Kidney capillary endothelial cell (primary cell): ENCODE data around the gene CENPO.
A peak's percentile ranks its signal among the peaks of the same experiment; 100 is the strongest.

Experiments
- DNase-seq: peaks from one replicate; pipeline ENCODE4 v3.0.0-alpha.2; 2018; ENCODE audit warnings: low spot score

Gene CENPO, protein sequence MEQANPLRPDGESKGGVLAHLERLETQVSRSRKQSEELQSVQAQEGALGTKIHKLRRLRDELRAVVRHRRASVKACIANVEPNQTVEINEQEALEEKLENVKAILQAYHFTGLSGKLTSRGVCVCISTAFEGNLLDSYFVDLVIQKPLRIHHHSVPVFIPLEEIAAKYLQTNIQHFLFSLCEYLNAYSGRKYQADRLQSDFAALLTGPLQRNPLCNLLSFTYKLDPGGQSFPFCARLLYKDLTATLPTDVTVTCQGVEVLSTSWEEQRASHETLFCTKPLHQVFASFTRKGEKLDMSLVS

DNA sequence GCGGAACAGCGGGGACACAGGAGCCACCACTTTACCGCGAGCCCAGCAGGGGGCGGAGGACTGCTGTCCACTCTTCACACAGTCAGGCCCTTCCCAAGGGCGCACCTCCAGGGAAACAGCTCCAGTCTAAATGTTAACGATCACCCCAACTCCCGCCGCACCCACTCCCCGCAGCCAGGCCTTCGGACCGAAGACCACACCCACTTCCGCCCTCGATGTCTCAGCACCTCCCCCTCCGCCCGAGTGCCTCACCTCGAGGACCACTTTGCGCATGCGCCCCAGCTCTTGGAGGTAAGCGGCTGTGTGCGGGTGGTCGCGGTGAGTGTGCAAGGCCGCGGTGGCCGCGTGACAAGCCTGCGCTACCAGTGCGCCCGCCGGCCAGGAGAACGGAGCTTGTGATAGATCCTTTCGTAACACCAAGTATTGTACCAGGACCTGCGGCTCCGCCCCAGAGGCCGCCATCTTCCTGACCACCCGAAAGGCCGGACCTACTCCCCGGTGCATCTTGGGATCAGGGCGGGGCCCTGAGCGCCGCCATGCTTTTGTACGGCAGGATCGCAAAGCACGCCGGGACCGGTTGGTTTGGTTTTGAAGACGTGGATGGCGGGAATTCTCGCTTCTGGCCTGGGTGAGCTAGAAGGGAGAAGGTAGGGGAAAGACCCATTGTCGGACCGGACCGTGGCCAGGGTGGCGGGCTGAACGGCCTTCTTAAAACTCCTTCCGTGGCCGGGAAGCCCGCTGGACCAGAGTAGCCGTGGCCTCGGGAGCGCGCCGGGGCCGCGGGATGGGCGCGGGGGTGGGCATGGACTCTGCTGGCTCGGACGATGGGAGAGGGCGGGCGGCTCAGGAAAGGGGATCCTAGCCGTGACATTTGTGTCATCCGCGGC, at the start of gene CENPO, which contains the start of gene PTRHD1:
CENPO (plus strand) TSS at position 552 of the 887 bp plus-strand sequence. CDS start 495 bp downstream, outside the sequence.
PTRHD1 (minus strand) TSS at position 518 of the 887 bp plus-strand sequence; CDS start at position 504, 14 bp downstream.
- peak; percentile 94 for DNase-seq

DNA sequence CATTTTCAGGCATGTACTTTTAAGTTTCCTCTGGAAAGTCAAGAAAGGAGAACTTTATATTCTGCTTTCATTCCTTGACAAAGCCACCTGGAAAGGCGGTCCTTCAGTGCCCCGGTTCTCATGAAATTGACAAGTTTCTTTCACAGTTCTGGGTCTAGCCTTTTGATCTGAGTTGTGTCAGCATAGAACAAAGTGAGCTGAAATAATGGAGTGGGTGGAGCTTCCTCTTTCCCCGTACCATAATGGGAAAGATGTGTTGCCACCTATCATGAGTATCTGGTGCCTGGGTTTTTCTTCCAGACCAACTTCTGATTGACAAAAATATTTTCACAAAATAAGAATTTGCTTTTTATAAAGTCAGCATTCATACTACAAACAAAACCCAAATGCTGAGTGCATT, 49.3 kb upstream of the CENPO start:
- DNase-seq, result no peak

DNA sequence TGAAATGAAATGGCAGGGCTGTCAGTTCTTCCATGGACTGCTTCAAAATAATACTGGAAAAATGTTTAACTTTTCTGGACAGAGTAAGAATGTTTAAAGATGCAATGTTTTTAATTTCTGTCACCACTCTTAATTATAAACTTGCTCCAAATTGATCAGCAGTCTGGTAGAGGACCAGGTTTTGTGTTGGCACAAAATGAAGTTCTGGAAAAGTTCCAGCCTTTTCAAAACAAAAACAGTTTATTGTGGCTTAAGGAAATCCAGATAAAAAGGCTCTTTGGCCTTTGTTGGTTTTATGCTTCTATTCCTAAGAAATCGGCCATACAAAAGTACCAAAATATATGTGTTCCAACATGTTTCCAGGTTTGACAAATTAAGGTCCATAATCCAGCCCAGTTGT, 48.9 kb upstream of the CENPO start:
- DNase-seq, result no peak

DNA sequence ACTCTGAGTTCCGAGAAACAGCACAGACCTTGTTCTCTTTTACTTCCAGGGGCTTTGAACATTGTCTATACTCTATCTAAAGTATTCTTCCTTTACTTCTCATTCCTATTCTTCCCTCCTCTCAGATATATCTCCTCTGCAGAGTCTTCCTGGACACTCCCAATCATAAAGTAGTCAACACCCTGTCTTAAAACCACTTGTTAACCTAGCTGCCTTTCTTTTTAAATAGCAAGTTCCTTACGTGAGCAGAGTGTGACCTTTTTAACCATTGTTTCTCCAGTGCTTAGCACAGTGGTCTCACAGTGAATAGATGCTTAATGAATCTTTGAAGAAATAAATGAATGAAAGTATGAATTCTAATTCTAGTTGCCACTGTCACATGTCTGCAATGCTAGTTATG, 47.4 kb upstream of the CENPO start:
- no peak for DNase-seq

DNA sequence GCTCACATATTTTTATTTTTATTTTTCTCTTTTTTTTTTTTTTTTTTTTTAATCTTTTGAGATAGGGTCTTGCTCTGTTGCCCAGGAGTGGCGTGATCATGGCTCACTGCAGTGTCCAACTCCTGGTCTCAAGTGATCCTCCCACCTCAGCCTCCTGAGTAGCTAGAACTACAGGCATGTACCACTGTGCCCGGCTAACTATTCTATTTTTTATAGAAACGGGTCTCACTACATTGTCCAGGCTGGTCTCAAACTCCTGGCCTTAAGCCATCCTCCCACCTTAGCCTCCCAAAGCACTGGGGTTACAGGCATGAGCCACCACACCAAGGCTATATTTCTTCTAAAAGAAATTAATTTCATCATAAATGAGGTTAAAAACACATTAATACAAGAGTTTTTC, 45.9 kb upstream of the CENPO start:
- DNase-seq, result no peak

DNA sequence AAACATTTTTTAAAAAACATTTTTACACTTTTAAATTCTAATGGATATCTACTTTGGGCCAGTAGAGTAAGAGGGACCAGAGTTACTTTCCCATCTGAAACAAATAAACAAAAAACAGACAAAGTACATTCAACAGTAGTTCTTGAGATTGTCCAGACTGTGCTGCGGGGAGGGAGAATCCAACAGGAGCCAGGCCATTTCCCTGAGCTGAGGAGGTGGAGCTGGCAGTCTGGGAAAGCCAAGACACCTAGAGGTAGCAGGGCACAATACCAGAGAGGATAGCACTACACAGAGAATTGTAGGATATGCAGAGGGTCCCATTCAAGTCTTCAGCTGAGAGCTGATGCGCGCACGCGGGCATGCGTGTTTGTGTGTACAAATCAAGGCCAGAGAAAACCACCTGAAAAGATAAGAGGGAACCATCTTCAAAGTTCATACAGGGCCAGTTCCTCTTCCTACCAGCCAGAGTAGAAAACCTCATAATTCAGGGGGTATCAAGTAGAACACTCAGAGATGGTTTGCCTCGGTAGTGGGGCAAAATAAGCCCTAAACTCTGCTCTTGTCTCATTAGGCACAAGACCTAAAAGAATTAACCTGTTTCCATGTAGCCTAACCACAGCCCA, 44.0 kb upstream of the CENPO start:
- DNase-seq, result no peak

DNA sequence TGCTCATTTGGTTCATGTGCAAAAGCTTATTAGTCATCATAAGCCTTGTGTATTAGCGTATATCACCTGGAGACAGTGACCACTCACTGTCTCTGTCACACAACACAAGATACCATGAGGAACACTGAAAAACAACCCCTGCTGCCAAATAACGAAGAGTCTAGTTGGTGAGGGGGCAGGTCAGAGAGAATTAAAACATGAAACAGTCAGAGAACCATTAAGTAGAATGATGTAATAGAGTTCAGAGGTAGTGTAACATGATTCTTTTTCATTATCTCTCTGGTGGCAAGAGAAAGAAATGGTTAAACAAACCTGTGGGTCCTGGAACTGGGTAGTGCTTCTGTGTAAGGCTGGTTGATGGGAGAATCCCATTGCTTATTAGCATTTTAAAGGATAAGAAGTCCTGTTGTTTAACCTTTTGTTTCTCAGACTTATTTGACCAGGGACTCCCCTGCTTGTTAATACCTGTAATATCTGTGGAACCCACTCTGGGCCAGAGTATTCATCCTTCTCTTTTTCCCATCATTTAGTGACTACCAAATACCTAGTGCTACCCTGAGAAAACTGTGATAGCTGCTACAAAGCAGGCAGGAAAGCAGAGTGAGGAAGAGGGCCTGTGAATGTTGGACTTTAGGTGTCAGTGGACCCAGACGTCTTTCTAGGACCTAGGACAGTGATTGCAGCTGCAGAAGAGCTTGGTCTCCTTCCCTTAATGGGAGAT, 38.1 kb upstream of the CENPO start:
- no peak for DNase-seq

DNA sequence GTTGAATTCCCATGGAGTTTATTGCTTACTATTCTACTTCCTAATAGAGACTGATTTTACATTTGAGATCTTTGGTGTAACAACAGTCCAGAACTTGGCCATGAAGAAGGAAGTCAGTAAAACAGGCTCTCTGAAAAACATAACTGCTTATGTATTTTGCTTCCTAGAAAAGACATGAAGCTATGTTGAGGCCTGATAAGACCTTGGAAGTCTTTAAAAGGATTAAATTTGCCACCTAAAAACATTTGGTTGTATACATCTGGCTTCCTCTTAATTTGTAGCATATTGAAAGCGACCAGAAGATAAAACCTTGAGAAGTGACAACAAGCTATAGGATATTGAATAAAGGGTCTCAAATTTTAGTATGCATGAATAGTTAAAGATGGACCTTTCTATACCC, 36.4 kb upstream of the CENPO start:
- DNase-seq, result no peak

DNA sequence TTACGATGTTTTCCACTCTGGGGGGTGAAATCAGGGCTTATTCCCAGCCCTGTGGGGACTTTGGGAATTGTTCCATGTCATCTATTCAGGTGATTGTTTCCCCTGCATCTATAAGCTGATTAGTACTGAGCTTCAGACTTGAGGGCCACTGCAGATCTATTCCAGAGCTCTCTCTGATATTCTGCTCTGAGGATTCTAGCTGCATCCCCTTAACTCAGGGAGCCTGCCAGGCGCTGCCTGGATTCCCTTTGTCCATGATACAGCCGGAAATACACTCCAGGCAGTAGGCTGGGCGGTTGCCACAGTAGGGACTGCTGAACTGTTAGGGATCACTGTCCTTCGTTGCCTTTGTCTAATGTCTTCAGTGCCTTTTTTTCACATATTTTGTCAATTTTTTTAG, 31.4 kb upstream of the CENPO start:
- DNase-seq, result no peak

DNA sequence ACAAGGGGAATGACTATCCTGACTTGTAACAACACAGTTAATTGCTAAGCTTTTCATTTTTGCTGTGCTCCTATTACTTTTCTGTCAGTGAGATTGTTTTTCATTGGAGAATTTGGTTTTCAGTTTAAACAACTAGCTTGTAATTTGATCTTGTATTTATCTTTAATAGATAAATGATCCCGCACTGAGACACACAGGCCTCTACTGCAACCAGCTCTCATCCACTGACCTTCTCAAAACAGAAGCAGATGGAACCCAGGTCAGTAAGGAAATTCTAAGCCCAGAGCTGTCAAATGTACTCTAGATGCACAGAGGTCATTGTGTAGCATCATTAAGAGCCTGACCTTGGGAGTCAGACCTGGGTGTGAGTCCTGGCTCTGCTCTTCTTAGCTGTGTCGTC, 30.7 kb upstream of the CENPO start:
- no peak for DNase-seq

DNA sequence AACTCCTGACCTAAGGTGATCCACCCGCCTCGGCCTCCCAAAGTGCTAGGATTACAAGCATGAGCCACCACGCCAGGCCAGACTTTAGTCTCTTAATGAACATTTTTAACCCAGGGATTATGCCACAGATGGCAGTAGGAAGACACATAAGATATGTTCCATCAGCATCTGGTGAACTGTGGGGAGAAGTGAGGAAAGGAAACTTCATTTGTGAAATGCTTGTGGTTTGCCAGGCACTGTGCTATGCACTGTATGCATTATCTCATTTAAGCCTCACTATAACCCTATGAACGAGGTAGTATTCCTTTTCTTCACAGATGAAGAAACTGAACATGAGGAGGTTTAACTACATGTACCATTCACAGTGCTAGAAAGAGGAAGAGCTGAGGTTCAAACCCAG, 29.4 kb upstream of the CENPO start:
- DNase-seq, result no peak

DNA sequence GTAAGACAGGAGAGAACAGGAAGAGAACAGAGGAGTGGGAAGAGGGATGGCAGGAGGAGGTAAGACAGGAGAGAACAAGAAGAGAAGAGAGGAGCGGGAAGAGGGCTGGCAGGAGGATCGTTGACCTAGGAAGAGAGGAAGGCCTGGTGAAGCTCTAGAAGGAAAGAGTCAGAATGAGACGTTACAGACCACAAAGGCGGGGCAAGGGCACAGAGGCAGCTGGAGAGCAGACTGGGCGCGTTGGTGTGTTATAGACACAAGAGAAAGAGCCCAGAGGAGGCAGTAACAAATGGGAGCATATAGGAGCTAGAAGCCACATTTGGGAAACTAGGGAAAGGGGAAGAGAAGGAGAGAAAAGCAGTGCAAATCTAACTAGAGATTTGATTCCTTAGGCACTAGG, 26.6 kb upstream of the CENPO start:
- no peak for DNase-seq

DNA sequence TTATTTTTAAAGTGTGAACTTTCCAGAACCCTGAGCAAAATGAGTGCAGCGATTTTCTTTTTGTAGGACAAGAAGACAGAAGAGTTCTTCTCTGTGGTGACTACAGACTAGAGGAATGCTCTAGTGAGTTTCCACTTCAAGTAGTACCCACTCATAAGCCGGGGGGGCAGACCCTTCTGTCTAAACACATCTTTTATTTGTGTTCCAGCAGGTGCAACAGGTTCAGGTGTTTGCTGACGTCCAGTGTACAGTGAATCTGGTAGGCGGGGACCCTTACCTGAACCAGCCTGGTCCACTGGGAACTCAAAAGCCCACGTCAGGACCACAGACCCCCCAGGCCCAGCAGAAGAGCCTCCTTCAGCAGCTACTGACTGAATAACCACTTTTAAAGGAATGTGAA, 25.2 kb upstream of the CENPO start:
- no peak for DNase-seq

DNA sequence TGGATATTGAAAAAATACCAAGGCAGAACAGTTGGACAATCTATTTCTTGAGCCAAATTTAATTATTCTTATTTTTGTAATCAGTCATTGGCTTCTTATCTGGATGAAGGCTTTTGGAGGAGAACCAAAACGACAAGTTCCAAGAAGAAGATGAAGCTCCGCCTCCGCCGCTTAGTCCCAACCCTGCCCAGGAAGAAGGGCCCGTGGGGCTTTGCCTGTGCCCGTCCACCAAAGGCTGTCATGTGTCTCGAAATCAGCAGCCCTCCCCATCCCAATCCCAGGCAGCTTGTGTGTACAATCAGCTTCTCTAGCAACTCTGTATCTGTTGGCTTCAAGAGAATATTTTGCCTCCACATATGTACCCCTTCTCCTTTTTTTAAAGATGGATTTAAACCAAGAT, 24.6 kb upstream of the CENPO start:
- no peak for DNase-seq

DNA sequence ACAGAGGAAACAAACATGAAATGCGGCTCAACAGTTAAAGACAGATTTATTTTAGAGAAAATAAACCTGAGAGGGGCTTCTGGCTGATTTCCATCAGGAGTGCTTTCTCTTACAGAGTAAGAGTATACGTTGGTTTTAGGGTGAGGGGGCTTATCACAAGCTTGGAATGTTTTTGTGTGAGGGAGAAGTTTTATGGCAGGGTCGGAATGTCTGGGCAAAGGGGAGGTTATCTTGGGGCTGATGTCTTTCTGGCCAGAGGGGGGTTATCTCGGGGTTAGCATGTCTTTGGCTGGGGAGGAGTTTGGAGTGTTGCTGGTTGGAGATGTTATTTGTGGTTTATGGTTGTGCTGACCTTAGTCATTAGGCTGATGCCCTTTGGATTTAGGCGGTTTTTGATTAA, 22.2 kb upstream of the CENPO start:
- DNase-seq, result no peak

DNA sequence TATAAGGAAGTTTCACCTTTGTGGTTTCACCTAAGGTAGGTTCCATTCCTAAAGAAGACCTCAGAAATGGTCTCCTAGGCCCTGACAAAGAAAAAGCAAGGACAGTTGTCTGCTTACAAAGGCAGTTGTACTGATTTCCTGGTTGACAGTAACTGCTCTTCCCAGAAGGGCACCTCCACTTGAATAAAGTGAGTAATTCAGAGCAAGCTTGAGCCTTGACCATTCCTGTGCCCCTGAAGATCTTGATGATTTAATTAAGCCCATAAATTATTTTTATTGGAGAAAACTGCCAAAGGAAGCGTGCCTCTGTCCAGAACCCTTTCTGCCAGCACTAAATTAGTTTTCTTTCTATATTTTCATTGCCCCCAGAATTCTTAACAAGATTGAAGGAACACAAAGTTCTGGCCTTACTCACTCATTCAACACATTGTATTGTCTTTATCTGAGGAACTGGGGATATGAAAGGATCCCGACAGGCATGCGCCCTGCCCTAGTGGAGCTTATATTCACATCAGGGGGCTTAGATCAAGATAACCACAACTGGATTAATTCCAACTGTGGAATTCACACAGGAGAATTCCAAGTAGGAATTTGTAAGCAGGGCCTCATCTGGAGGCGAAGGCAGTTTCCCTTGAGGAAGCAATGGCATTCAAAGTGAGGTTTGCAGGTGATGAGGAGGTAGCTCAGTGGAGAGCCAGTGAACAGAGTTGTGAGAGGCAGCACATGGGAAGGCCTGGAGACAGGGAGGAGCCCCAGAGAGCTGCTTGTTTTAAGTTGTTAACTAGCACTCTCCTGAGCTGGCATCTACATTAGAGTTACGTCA, 21.2 kb upstream of the CENPO start:
- no peak for DNase-seq

DNA sequence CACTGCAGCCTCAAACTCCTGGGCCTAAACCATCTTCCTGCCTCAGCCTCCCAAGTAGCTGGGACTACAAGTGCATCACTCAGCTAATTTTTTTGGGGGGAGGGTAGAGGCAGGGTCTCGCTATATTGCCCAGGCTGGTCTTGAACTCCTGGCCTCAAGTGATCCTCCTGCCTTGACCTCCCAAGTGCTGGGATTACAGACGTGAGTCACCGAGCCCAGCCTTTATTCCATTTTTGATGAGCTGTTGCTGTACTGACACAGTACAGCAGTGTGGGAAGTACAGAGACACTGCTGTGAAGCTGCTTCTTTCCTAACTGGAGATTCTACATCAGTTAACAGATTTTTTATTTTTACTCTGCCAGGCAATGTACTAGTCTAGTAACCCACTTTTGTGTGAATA, 18.9 kb upstream of the CENPO start:
- DNase-seq, result no peak

DNA sequence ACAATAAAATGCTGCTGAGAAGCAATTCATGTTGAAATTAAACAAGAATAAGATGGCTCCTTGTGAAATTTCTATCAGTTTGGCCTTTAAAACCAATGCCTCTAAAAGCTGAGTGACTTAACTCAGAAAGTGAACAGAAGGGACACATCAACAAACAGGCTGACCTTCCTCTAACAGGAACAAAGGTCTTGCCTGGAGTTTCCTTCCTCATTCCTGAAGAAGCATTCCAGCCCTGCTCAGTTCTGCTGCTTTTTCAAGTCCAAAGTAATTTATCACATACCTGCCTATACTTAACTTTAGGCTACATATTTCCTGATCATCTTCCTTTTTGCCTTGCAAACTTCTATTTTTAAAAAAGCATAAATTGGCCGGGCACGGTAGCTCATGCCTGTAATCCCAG, 14.1 kb upstream of the CENPO start:
- no peak for DNase-seq

DNA sequence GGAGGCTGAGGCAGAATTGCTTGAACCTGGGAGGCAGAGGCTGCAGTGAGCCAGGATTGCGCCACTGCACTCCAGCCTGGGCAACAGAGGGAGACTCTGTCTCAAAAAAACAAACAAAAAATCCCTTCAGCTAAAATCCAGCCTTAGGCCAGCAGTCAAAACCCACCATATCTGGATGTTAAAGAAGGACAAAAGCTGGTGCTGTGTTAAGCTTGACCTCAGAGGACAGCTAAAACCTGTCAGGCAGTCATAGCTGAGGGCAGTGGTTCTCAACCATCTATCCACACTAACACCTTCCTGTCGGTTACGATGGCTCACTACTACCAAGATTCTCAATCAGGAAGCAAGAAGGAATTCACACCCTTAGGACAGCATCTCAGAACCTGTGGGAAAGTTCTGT, 9.6 kb upstream of the CENPO start:
- DNase-seq, result no peak

DNA sequence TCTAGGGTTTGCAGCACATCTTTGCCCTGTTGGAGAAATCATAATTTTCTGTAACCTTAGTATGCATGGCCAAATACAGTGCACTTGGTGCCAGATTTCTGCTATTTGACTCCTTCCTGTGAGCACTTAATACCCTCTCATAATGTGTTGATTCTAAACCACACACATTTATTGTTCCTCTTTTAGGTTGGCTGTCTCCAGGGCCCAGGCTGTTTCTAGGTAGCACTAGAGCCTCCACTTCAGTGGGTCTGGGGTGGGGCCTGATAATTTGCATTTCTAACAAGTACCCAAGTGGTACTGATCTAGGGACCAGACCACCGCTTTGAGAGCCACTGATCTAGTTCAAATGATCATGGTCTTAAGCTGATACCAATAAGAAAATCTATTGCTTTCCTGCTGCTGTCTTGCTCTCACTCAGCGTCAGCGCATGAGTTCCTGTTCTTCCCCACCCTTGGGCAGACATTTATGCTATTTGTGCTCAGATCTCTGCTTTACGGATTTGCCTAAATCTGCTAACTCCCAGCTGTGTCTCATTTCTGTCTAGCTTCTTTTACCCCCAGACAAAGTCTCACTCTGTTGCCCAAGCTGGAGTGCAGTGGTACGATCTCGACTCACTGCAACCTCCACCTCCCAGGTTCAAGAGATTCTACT, 7.4 kb upstream of the CENPO start:
- DNase-seq, result no peak

DNA sequence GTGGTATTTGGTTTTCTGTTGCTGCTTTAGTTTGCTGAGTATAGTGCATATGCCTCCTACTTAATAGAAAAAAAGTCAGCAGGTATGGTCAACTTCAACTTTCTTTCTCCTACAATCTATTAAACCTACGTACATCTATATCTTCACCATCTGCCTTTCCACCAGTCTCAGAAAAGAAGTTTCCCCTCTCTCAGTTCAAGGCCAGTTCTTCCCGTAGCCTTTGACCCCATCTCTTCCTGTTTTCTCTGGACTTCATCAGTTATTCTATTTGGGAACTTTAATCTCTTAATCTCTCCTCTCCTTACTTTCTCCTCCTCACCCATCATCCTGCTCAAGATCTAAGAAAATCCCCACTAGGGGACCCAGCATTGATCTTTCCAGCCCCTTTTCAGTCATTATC, 5.7 kb upstream of the CENPO start:
- no peak for DNase-seq
